Neural cell (in vitro differentiated cells): Measurements from ENCODE around the gene MICALL1.

Experiments used
- EZH2 ChIP-seq: fragments of 200-600, 300-800 bp; shearing (Covaris generic), sonication (generic); IDR thresholded peaks from 2 replicates; pipeline ENCODE4 v1.6.1; 2014; ENCODE audit warnings: antibody characterized with exemption, low read length, borderline replicate concordance, mild to moderate bottlenecking; ENCODE audit not compliant: insufficient read depth, poor library complexity, severe bottlenecking
- RAD21 ChIP-seq: fragments of 450-650 bp; conservative IDR thresholded peaks from 2 replicates; pipeline ENCODE4 v1.6.1; 2014; ENCODE audit warnings: antibody characterized with exemption, mild to moderate bottlenecking, moderate library complexity
- TF ChIP-seq, protein P1 (sequence below): fragments of 450-650 bp; IDR thresholded peaks from 2 replicates; pipeline ENCODE4 v1.5.1; 2014; ENCODE audit warnings: antibody characterized with exemption, mild to moderate bottlenecking, moderate library complexity; ENCODE audit not compliant: poor library complexity, severe bottlenecking

DNA sequence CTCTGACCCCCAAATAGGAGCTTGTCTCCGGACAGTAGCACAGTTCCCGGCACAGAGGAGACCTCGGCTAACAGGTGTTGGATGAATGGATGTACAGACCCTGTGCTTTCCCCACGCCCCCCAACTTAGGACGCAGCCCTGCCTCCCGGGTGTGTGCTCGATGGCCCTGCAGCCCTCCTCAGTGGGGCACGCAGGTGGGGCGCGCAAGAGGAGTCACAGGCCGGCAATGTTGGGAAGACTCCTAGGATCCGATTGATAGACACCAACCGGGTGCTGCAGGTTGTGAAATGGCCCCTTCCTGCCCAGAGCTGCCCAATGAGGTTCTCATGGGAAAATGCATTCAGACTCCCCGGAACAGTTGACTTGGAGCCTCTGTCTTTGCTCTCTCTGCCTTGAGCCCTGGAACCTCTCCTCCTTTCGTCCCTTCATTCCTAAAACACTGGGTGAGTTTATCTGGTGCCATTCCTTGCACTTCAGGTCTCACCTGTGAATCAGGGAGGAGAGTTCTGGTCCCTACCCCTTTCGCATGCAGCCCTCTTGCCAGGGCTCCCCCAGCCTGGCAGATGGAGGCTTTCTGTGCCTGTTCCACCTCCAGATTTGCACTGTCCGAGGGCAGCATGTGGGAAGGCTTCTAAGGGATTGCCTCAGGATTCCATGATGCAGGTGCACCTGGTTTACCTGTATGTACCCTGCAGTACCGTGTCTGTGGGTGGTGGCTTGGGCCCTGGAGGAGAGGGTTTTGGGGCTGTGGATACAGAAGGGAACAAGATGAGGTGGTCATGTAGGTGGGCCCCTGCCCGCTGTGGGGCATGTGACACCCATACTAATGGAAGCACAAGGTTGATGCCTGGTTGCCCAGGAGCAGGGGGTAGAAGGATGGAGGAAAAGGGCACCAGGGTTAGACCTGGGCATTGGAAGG is 1.2 kb downstream of the MICALL1 start:
- TF ChIP-seq, protein P1, sequence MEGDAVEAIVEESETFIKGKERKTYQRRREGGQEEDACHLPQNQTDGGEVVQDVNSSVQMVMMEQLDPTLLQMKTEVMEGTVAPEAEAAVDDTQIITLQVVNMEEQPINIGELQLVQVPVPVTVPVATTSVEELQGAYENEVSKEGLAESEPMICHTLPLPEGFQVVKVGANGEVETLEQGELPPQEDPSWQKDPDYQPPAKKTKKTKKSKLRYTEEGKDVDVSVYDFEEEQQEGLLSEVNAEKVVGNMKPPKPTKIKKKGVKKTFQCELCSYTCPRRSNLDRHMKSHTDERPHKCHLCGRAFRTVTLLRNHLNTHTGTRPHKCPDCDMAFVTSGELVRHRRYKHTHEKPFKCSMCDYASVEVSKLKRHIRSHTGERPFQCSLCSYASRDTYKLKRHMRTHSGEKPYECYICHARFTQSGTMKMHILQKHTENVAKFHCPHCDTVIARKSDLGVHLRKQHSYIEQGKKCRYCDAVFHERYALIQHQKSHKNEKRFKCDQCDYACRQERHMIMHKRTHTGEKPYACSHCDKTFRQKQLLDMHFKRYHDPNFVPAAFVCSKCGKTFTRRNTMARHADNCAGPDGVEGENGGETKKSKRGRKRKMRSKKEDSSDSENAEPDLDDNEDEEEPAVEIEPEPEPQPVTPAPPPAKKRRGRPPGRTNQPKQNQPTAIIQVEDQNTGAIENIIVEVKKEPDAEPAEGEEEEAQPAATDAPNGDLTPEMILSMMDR: no peak
- TF ChIP-seq EZH2: no peak
- TF ChIP-seq RAD21: no peak
